ENCODE data around the gene IL1A.

The IL1A gene

GRCh38 chr2:112818094-112818902 lies 34.0 kb upstream of the IL1A start:
- DNase-seq (ENCODE audit: low read depth), result no peak

- DNase-seq (ENCODE audit: low read depth), result no peak
These were observed 32.9 kb upstream of the IL1A start for GRCh38 chr2:112817082-112817689.

- no peak for DNase-seq (ENCODE audit: low read depth)
These were observed 30.0 kb upstream of the IL1A start for GRCh38 chr2:112814278-112814677.

- no peak for DNase-seq (ENCODE audit: low read depth)
These were observed 29.1 kb upstream of the IL1A start for GRCh38 chr2:112813280-112813966.

GRCh38 chr2:112812318-112813267 lies 28.3 kb upstream of the IL1A start:
- DNase-seq (ENCODE audit: low read depth), result peak; percentile 89

- peak; percentile 86 for DNase-seq (ENCODE audit: low read depth)
These were observed 27.6 kb upstream of the IL1A start for GRCh38 chr2:112811841-112812306.

- DNase-seq (ENCODE audit: low read depth), result no peak
These were observed 27.1 kb upstream of the IL1A start for GRCh38 chr2:112811276-112811831.

- DNase-seq (ENCODE audit: low read depth), result no peak
These were observed 24.8 kb upstream of the IL1A start for GRCh38 chr2:112809112-112809511.

- DNase-seq (ENCODE audit: low read depth), result no peak
These were observed 23.0 kb upstream of the IL1A start for GRCh38 chr2:112807233-112807807.

- DNase-seq (ENCODE audit: low read depth), result no peak
These were observed 21.2 kb upstream of the IL1A start for GRCh38 chr2:112805542-112805941.

GRCh38 chr2:112803691-112804521 lies 19.6 kb upstream of the IL1A start:
- DNase-seq (ENCODE audit: low read depth), result peak; percentile 85

- DNase-seq (ENCODE audit: low read depth), result no peak
These were observed 16.7 kb upstream of the IL1A start for GRCh38 chr2:112800881-112801583.

- no peak for DNase-seq (ENCODE audit: low read depth)
These were observed 15.0 kb upstream of the IL1A start for GRCh38 chr2:112798979-112799975.

GRCh38 chr2:112796486-112796885 lies 12.2 kb upstream of the IL1A start:
- no peak for DNase-seq (ENCODE audit: low read depth)

- no peak for DNase-seq (ENCODE audit: low read depth)
These were observed 11.5 kb upstream of the IL1A start for GRCh38 chr2:112795774-112796173.

- DNase-seq (ENCODE audit: low read depth), result no peak
These were observed 10.5 kb upstream of the IL1A start for GRCh38 chr2:112794841-112795240.

- DNase-seq (ENCODE audit: low read depth), result peak; percentile 68
These were observed 9.9 kb upstream of the IL1A start for GRCh38 chr2:112794131-112794733.

GRCh38 chr2:112793449-112793978 lies 9.2 kb upstream of the IL1A start:
- DNase-seq (ENCODE audit: low read depth), result no peak

Measured in non-pigmented ciliary epithelial cell (primary cell).